HG02943 (cell line): ENCODE data around the gene AUTS2.

Experiments used
- ATAC-seq: cut with Tn5 transposase; IDR thresholded peaks from one replicate; pipeline ENCODE4 v1.9.1; 2021; ENCODE audit warnings: mild to moderate bottlenecking, low read depth, moderate library complexity; ENCODE audit not compliant: unreplicated experiment

Gene AUTS2

DNA sequence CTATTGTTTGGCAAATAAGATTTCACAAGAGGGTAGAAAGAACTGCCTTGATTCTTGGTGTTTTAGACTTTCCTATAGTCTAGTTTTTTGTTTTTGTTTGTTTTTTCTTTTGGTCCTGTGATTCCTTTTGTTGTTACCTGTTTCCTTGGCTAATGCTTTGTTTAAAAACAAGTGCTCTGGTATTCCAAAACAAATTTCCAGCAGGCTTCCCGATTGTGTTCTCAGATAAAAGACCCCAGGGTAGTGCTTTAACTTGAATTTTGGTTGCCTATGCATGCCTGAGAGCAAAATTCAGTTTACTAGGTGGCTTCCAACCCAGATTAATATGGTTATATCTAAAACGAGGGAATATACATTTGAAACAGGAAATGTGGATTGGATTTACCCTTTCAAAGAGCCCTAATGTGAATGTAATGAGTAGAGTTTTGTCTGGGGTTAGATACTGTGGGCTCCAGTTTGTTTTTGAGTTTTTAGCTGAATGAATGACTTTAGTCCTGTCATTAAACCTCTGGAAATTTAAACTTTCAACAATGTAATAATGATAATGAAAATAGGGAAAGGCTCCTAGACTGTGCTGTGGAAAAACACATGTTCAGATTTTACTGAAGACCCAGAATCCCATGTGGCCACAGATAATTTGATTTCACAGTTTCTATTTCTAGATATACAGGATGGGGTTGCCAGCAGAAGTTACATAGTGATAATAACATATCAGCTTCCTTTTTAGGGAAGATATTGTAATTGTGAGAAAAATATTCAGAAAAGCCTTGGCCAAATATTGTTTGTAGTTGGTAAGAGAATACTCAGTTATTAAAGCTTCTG lies 23.9 kb downstream of the AUTS2 start:
- ATAC-seq, result no peak

DNA sequence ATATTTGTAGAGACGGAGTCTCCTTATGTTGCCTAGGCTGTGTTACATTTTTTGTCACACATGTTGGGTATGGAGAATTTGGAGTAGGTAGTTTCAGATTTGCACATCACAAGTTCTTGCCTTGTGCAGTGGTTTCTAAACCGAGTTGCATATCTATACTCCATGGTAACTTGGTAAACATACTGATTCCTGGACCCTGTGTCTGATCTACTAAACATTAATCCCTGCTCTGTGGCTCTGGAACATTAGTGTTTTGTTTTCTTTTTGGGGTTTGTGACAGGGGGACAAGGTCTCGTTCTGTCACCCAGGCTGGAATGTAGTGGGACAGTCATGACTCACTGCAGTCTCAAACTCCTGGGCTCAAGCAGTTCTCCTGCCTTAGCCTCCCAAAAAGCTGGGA lies 24.7 kb downstream of the AUTS2 start:
- no peak for ATAC-seq

DNA sequence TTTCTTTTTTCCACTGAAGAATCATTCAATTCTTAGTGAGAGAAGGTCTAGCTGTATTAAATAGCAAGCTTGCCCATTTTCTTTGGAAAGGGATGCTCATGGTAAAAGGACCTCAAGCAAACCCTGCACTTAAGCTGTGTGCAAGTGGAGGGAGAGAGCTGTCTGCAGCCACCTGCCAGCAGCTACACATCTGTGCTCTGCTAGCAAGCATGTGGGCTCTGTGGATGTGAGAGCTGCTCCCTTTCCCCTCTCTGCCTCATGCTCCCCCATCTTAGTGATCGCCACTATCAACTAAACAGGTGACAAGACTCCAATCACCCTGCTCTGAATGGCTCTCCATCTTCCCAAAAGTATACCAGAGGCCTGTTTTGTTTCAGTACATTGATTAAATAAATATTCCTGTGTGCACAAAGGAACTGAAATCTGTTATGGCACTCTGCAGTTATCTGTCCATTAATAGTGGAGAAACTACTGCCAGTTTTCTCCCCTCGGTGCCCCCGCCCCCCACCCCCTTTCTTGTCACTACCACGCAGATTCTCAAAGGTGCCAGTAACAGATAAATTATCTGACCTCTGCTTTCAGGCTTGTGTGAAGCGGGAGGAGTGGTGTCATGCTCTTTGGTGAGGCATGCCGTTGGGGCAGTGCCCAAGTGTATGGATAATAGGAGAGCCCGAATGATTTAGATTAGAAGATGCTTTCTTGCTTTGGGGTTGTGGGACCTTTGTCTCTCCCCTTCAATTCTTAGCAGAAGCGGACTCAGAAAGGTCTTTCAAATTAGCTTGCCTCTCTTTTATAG lies 26.4 kb downstream of the AUTS2 start:
- no peak for ATAC-seq

DNA sequence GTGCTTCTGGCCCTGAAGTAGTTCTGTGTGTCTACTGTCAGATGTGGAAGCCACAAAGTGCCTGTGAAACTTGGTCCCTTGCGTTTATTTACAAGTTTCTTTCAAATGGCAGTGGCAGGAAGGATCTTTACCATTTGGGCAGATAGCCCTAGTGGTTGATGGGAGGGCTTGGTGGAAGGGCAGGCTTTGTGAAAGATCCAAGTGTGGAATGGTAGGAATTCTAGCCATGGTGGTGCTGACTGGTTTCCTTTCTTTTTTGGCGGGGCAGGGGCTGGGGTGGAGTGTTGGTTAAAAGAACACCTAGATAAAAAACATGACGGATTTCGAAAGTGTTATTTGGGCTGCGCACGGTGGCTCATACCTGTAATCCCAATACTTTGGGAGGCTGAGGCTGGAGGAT lies 27.0 kb downstream of the AUTS2 start:
- ATAC-seq, result no peak

DNA sequence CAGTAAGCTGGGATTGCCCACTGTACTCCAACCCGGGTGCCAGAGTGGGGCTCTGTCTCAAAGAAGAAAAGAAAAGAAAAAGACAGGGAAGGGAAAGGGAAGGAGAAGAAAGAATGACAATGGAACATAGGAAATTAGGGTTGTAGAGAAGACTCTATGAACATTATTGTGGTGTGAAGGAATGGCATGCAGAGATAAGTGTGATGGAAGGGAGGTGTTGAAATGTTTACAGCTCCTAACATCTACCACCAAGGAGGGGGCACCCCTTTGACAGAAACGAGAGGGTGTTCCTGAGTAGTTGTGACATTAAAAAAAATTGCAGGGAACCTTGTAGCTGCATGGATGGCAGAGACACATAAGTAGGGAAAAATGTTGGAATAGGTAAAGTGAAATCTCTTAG lies 27.5 kb downstream of the AUTS2 start:
- ATAC-seq, result no peak

DNA sequence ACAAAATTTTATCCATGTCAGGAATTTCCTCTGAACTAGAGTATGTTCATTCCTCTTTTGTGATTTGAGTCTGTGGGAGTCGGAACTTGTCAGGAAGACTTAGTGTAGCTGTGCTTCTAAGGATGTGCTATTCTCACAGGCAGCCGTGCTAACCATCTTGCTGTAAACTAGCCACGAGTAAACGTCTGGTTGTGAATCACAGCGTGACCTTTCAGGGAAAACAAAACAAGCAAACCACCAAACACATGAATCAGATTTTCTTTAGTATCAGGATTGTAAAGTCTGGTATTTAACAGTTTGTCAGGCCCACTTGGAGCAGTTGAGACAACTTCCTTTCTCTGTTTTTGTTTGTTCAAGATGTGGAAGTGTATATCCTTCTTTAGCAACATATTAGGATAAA lies 32.0 kb downstream of the AUTS2 start:
- no peak for ATAC-seq

DNA sequence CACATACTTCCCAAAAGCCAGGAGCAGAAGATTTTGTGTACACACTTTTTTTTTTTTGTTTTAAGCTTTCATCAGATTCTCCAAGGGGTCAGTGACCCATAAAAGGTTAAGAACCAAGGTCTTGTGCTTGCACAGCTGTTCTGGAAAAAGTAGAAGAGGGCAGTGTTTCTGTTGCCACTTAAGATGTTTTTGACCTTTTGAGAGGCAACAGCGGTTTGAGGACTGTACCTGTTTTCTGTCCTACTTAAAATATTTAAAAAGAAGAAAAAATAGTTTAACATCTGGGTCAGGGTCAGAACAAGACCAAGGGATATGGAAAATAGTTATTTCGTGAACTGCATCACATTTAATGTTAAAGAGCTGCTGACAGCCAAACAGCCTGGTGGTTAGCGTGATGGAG lies 32.9 kb downstream of the AUTS2 start:
- no peak for ATAC-seq

DNA sequence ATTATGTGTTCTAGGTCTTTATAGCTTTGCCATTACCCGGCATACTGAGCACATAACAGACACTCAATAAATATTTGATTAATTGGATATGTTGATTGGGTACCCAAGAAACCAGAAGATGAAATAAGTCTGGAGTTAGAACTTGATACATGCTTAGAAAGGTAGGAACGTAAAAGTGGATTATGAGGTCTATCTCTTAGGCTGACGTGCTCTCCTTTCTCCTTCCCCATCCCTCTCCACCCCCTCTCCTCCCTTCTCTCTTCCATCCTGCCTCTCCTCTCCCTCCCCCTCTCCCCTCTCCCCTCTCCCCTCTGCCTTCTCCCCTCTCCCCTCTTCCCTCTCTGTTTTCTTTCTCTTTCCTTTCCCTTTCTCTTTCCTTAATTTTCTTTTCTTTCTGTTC lies 34.0 kb downstream of the AUTS2 start:
- no peak for ATAC-seq

DNA sequence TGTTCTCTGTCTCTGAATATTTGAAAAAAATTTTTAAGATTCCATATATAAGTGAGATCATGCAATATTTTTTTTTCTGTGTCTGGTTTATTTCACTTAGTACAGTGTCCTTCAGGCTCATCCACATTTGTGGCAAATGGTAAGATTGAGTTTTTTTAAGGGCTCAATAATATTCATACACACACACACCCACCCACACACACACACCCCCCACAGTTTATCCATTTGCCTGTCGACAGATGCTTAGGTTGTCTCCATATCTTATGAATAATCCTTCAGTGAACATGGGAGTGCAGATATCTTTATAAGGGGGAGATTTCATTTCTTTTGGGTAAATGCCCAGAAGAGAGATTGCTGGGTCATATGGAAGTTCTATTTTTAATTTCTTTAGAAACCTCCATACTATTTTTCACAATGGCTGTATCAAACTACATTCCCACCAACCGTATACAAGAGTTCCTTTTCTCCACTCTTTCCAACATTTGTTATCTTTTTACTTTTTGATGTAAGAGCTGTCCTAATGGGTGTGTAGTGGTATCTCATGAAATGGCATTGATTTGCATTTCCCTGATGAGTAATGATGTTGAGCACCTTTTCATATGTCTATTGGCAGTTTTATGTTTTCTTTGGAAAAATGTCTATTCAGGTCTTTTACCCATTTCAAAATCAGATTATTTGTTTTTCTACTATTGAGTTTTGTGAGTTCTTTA lies 35.0 kb downstream of the AUTS2 start:
- no peak for ATAC-seq

DNA sequence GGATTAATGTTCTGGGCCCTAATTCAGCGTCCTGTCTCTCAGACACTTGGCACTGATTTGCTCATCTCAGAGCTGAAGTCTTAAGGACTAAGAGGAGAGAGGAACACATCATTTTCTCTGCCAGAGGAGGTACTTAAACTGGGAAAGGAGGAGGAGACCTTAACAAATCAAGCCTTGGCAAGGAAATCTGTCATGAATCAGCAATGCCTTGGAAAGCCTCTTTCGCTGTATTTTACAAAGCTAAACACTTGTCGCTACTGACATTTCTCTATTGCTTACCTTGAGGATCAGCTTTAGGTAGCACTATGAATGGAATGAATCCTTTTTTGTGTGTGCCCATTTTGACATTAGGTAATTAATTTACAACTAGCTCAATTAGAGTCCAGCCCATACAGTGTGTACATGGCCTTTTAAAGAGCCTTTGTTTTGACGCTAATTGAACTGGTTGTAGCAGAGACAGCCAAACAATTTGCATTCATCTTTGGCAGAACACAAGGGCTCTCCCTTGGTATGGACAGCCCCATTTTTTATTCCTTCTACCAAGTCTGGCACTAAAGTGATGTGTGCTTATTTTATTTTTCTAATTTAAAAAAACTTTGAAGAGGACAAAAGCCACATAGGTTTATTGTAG lies 37.4 kb downstream of the AUTS2 start:
- ATAC-seq, result no peak

DNA sequence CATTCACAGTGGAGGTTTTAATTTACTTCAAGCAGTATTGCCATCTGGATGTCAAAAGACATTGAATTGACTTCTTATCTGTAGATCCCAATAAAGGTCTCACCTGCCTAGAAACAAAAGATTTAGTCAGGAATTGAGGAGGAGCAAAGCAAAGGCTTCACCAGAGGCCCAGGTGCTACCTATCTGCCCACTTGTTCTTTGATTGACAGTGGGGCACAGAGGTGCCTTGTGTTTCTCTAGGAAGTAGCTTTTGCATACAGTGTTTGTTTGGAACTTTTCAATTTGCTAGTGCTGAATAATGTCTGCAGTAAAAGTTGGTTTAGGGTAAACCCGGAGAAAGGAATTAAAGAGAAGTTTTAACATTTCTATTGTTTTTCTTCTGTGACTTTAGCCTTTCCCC lies 40.4 kb downstream of the AUTS2 start:
- no peak for ATAC-seq

DNA sequence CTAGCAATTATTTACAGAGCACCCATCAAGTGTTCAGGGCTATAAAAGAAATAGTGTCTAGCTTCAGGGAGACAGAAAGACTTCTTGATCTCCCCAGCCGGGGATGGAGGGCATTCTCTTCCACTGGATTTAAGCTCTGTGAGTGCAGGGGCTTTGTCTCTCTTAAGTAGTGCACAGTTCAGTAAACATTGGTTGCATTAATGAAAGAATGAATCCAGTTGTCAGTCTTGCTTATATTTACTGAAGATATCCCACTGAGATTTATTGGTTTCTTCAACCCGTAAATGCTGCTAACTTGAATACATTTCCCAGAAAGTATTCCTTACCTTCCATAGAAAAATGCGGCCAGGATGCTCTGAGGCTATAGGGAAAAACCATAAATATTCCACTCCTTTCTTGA lies 41.9 kb downstream of the AUTS2 start:
- ATAC-seq, result no peak

DNA sequence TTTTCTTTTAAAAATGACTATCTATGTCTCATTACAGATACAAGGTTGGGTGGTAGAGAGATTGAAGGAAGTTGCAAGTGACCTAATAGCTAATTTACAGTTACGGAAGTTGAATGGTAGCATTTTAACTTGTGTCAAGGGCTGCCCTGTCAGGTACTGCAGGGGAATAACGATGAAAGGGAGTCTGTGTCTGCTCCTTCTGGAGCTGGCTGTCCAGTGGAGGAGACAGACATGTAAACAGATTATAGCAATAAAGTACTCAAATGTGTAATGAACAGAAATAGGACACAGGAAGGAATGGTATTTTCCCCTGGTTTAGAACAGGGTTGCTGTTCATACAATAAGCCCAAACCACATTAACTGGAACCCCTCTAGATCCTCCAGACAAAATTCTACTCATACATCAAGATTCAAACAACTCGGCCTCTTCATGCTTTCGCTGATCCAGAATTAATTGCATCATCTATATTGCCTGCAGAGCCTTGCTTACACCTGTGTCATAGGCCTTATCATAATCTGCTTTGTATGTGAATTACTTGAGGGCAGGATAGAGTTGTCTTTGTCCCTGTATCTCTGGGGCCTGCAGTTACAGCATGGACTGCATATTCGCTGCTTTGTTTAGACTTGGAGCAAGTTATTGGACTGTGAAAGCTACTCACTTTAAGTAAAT lies 42.8 kb downstream of the AUTS2 start:
- no peak for ATAC-seq

DNA sequence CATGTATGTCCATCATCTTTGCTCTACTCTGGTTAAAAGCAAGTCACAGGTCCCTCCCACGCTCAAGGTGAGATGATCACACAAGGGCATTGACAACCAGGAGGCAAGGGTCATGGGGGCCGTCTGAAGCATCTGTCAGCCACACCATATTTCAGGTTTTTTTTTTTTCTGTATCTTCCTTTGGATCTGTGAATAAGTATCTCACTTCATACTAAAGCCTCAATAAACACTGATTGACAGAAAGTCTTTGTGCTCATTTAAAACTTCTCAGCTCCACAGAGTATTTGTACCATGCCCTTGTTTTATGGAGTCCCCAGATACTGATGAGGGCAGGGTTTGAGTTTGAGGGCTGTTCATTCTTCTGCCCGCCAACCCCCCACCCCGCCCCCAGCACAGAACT lies 45.0 kb downstream of the AUTS2 start:
- no peak for ATAC-seq

DNA sequence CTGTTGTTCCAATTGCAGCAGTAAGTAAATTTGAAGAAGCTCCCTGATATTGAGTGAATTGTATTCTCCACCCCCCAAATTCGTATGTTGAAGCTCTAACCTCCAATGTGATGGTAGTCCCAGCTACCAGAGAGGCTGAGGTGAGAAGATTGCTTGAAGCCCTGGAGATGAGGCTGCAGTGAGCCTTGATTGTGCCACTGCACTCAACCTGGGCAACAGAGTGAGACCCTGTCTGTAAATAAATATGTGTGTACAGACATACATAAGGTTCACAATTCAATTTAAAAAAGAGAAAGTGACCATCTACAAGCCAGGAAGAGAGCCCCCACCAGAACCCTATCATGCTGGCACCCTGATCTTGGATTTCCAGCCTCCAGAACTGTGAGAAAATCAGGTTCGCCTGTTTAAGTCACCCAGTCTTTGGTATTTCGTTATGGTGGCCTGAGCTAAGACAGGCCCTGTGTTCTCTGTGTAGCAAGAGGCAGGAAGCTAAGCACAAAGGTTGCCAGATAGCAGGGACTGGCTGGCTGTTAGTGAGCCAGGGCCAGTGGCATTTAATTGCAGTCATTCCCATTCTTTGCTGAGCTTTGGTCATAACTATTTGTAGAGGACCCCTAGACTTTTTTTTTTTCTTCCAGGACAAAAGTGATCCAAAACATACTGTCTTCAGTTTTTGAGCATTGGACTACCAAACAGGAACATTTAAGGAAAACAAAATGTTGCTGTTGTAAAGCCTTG lies 45.6 kb downstream of the AUTS2 start:
- ATAC-seq, result no peak

DNA sequence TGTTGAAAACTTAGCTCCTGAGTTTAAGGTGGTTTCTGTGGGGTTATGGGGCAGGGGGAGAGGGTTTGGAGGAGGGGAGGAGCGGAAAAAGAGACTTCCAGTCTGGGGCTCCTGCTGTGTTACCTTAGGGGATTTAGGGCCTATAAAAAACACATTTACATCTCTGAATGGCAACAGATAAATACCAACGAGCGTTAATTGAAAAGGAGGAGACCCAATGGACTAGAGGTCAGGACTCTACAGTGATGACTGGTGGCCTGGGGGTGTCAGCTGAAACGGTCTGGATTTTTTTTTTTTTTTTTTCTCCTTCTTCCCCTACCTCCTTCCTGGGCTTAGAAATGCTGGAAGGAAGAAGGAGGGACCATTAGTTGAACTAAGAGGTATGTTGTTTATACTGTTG lies 47.4 kb downstream of the AUTS2 start:
- no peak for ATAC-seq

DNA sequence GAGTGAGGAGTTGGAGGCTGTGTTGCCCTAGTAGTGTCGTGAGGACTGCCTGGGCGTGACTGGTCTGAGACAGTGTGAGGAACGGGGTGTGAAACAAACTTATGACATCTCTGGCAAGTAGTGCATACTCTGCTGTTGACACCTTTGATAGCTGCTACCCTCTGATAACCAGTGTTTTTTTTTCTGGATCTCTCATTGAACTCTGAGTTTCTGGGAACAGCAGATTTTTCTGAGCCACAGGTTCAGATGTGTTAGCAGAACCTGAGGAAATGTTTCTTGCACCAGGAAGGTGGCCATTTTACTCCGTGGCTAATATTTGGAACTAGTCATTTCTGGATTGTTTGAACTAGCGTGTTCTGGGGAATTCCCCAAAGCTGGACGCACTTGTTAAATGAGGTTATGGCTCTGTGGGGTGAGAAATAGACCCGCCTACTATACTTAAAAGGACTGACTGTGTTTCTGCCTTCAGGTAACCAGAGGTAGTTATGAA lies 52.9 kb downstream of the AUTS2 start:
- ATAC-seq, result no peak

DNA sequence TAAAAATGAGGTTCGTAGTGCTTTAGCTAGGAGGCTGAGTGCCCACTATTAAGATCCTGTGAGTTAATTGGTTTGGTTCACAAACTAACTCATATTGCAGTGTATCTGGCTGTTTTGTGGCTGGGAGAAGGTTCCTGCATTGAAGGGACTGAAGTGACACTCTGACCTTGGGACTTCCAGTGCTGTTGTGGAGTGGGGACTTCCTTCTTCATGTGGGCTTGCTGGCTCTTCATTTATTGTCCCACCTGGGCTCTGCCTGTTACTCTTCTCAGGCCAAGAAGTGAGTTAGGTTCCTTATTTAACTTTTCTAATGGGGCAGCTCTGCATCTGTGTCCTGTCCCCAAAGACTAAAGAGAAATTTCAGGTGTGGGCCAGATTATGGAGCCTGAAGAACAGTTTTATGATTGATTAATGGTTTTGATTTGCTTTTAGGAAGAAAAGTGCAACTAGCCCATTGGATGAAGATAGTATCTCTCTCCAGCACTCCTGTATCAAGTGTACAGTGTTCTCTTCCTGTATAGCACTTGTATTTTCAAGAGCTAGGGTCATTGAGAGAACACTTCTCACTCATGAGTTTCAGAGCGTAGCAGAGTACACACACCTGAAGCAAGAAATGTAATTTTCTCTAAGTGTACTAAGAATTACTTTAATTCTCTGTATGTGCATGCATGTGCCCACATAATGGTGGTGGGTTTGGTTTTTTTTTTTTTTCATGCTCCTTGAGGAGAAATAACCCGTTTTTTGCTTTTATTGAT lies 54.8 kb downstream of the AUTS2 start:
- ATAC-seq, result no peak

DNA sequence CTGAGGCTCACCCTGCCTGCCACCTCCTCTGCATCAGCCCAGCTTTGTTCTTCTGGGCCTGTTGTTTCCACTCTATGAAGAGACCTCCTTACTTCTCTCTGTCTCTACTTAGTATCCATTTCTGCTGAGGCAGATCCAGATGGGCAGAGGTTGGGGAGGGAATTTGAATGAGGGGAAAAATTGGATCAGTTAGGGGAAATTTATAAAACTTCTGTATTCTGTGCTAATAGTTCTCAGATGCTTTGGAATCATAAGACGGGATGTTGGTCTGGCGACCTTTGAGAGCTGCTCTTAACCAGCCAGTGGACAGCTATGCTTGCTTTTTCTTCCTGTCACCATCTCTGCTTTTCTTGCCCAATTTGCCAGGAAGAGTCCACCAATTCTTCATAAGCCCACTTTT lies 55.5 kb downstream of the AUTS2 start:
- ATAC-seq, result no peak
